Ureter (tissue), 1 donor: ENCODE results near the gene SPTLC1. TPM values are rescaled to one million over a fixed set of nuclear protein-coding genes. Genes with fewer than 3 reads are reported as not detected.

ENCODE experiments used
- total RNA-seq: library from RNA; stranded (reverse); gene quantifications from one replicate; pipeline ENCODE4 v1.2.4, GENCODE V29; 2023
- donor health status: DM: yes; HTN: yes; CAD: no.

Gene SPTLC1
- total RNA-seq, 1 donor from 2014 or later = 77.7 TPM

Other genes starting within 250 kb of the SPTLC1 start
- 16.7 TPM for gene ROR2, start 165.2 kb downstream of the SPTLC1 start, total RNA-seq
- 269 TPM for gene IARS1, start 178.3 kb upstream of the SPTLC1 start, total RNA-seq
- gene NOL8, start 209.9 kb upstream of the SPTLC1 start, total RNA-seq = 60.2 TPM
- gene CENPP, start 210.5 kb upstream of the SPTLC1 start, total RNA-seq = 10.6 TPM